ENCODE results near the gene APOL3. TPM values are rescaled to one million over a fixed set of nuclear protein-coding genes. Genes with fewer than 3 reads are reported as not detected.
"Not testable (repeated sequence)": the region's sequence is repeated elsewhere in the genome, so short reads cannot be mapped to it uniquely, and the experiment has no call there.

The APOL3 gene
- total RNA-seq, 1 donor from 2014 or later: 17.1 TPM

- no peak for DNase-seq
These were observed 32.0 kb upstream of the APOL3 start for GRCh38 chr22:36192542-36192941.

- DNase-seq: peak; percentile 66
These were observed 30.7 kb upstream of the APOL3 start for GRCh38 chr22:36191106-36191836.

- DNase-seq: not testable (repeated sequence)
These were observed 27.3 kb upstream of the APOL3 start for GRCh38 chr22:36187862-36188261.

- no peak for DNase-seq
These were observed 25.5 kb upstream of the APOL3 start for GRCh38 chr22:36185828-36186624.

GRCh38 chr22:36184433-36185025 lies 24.0 kb upstream of the APOL3 start:
- peak; percentile 29 for DNase-seq

- DNase-seq: no peak
These were observed 22.9 kb upstream of the APOL3 start for GRCh38 chr22:36183446-36183845.

GRCh38 chr22:36182857-36183256 lies 22.3 kb upstream of the APOL3 start:
- DNase-seq: no peak

GRCh38 chr22:36182056-36182455 lies 21.5 kb upstream of the APOL3 start:
- DNase-seq: no peak

GRCh38 chr22:36180928-36181327 lies 20.4 kb upstream of the APOL3 start:
- no peak for DNase-seq

- peak; percentile 62 for DNase-seq
These were observed 19.7 kb upstream of the APOL3 start for GRCh38 chr22:36180038-36180880.

- DNase-seq: no peak
These were observed 16.6 kb upstream of the APOL3 start for GRCh38 chr22:36177160-36177559.

GRCh38 chr22:36175892-36176291 lies 15.3 kb upstream of the APOL3 start:
- DNase-seq: no peak

GRCh38 chr22:36171941-36172340 lies 11.4 kb upstream of the APOL3 start:
- DNase-seq: no peak

GRCh38 chr22:36166518-36167220 lies 6.1 kb upstream of the APOL3 start:
- DNase-seq: no peak

- DNase-seq: no peak
These were observed 5.5 kb upstream of the APOL3 start for GRCh38 chr22:36166086-36166485.

GRCh38 chr22:36165141-36165540 lies 4.6 kb upstream of the APOL3 start:
- no peak for DNase-seq

- no peak for DNase-seq
These were observed 4.1 kb upstream of the APOL3 start for GRCh38 chr22:36164621-36165020.

GRCh38 chr22:36163497-36163896 lies 2.9 kb upstream of the APOL3 start:
- DNase-seq: no peak

- no peak for DNase-seq
These were observed 1.8 kb upstream of the APOL3 start for GRCh38 chr22:36162127-36163034.

- DNase-seq: not testable (repeated sequence)
These were observed 1.2 kb upstream of the APOL3 start for GRCh38 chr22:36161793-36162126.

Data from tongue (tissue), 2 donors.